ENCODE data around the gene LCN12.

LCN12 gene

GRCh38 chr9:136951541-136952320, at the start of gene LCN12:
TSS of gene LCN12 (plus strand) at chr9:136952273. CDS start at chr9:136952328, 55 bp downstream.
- no peak for TF ChIP-seq CTCF (IDR thresholded peaks at IDR 0.05; ENCODE audit: low read depth, low read length)
- no peak for DNase-seq
- no peaks in the 10 kb centered on the region for H3K36me3 ChIP-seq
- no peak within 1 kb of the TSS for H3K4me3 ChIP-seq (ENCODE audit: low read depth, low read length)
- H3K27ac ChIP-seq: no peak within 1 kb of the TSS
- no peaks in the 10 kb centered on the region for H3K27me3 ChIP-seq (ENCODE audit: insufficient read depth, low read depth, severe bottlenecking)
- H3K9me3 ChIP-seq (ENCODE audit: severe bottlenecking): no peaks in the 10 kb centered on the region

- no peak for DNase-seq
Measured at GRCh38 chr9:136903041-136903554, 49.0 kb upstream of the LCN12 start.

GRCh38 chr9:136906266-136906665, 45.8 kb upstream of the LCN12 start:
- no peak overlapping the region for H3K27ac ChIP-seq
- no peaks in the 10 kb centered on the region for H3K9me3 ChIP-seq (ENCODE audit: severe bottlenecking)
- peaks cover 87% of the 10 kb centered on the region for H3K36me3 ChIP-seq
- H3K27me3 ChIP-seq (ENCODE audit: insufficient read depth, low read depth, severe bottlenecking): no peaks in the 10 kb centered on the region
- H3K4me3 ChIP-seq (ENCODE audit: low read depth, low read length): no peak overlapping the region
- no peak for TF ChIP-seq CTCF (IDR thresholded peaks at IDR 0.05; ENCODE audit: low read depth, low read length)
- DNase-seq: no peak

More at GRCh38 chr9:136903041-136903554, 49.0 kb upstream of the LCN12 start:
- H3K27ac ChIP-seq: no peak overlapping the region
- no peak overlapping the region for H3K4me3 ChIP-seq (ENCODE audit: low read depth, low read length)
- no peaks in the 10 kb centered on the region for H3K9me3 ChIP-seq (ENCODE audit: severe bottlenecking)
- peaks cover 95% of the 10 kb centered on the region for H3K36me3 ChIP-seq
- no peak for TF ChIP-seq CTCF (IDR thresholded peaks at IDR 0.05; ENCODE audit: low read depth, low read length)
- H3K27me3 ChIP-seq (ENCODE audit: insufficient read depth, low read depth, severe bottlenecking): no peaks in the 10 kb centered on the region

GRCh38 chr9:136907011-136907914, 44.8 kb upstream of the LCN12 start:
- H3K36me3 ChIP-seq: peaks cover 79% of the 10 kb centered on the region

More at GRCh38 chr9:136907011-136907914, 44.8 kb upstream of the LCN12 start:
- no peak for DNase-seq
- H3K9me3 ChIP-seq (ENCODE audit: severe bottlenecking): no peaks in the 10 kb centered on the region
- no peak for TF ChIP-seq CTCF (IDR thresholded peaks at IDR 0.05; ENCODE audit: low read depth, low read length)
- no peak overlapping the region for H3K27ac ChIP-seq
- H3K27me3 ChIP-seq (ENCODE audit: insufficient read depth, low read depth, severe bottlenecking): no peaks in the 10 kb centered on the region
- no peak overlapping the region for H3K4me3 ChIP-seq (ENCODE audit: low read depth, low read length)

Measured in WERI-Rb-1 (cell line).